GM19467 (cell line): ENCODE results near the gene ABHD16B.
"Not testable (repeated sequence)": the region's sequence is repeated elsewhere in the genome, so short reads cannot be mapped to it uniquely, and the experiment has no call there.

Experiments used
- ATAC-seq: cut with Tn5 transposase; IDR thresholded peaks from one replicate; pipeline ENCODE4 v1.9.1; 2021; ENCODE audit warnings: mild to moderate bottlenecking, moderate library complexity; ENCODE audit not compliant: unreplicated experiment

The ABHD16B gene

DNA sequence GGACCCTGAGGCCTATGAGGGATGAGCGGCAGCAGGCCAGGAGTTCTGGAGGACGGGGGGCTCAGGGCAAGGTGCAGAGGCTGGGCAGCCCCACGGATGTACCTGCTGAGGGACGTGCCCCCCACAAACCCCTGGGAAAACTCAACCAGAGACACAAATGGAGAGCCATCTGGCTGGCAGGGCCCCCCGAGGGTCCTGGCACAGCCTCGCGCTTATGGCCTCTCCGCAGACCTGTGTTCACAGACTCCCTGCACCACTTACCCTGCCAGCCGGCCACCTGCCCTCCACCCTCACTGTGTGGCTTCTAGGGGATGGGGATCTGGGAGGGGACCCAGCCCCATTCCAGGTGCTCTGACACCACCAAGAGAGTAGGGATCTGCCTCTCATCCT is 26.8 kb upstream of the ABHD16B start:
- no peak for ATAC-seq

DNA sequence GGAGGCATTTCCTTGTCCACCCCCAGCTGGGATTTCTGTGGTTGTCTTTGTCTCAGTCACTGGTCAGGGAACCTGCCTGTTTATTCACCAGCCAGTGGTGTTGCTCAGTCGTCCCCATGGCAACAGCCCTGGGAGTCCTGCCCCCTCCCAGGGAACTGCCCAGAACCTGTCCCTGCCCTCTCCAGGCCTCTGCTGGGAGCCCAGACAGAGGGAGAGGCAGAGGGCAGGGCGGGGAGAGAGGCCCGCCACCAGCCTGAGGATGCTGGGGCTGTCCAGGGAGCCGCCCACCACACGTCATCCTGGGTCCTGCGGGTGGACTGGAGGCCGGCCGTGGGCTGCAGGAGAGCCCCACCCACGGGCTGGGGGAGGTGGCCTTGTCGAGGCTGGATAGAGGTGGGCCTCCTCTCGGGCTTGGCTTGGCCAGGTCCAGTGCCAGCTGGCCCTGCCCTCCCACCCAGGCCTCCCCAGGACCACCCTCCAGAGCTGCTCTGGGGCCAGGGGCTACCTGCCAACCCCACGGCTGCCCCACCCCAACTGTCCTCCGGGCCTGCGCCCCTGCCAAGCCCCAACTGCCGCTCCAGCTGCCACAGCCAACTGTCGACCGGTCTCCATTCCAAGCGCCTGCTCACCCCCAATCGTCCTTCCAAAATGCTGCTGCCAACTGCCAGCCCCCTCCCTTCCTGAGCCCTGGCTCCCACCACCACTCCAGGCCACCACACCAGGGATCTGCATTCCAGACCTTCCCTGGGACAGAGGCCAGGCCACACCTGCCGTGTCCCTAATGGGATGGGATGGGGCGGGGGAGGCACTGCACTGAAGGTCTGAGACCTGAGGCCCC is 26.1 kb upstream of the ABHD16B start:
- no peak for ATAC-seq

DNA sequence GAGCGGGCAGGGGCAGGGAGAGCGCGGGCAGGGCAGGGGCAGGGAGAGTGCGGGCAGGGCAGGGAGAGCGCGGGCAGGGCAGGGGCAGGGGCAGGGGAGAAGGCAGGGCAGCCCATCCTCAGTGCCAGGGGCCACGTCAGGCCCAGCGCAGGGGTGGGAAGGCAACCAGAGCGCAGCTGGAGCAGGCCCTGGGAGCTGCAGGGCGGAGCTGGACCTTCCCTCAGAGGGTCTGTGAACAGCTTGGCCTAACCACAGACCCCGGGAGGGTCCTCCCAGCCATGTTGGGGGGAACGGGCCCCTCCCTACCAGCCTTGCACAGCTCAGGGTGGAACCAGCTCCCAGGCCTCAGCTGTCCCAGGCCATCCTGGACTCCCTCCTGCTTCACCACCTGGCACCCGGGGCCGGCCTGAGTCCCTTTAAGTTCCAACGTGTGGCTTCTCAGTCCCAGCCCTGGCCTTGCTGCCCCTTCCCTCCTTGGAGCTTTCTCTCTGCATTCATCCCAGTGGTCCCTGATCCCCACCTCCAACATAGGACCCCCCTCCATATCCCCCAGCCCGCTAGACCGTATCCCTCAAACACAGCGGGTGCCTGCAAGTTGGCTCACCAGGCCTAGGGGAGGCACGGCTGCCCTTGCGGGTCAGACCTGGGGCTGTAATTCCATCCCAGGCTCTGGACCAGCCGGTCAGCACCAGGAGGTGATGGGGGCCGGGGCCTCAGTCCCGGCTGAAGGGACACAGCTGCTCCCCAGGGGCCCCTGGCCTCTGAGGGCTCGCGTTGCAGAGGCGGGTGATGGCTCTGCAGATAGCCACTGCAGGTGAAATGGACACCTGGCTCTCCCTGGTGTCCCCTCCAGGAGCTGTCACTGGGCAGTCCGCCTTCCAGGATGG is 24.6 kb upstream of the ABHD16B start:
- no peak for ATAC-seq

DNA sequence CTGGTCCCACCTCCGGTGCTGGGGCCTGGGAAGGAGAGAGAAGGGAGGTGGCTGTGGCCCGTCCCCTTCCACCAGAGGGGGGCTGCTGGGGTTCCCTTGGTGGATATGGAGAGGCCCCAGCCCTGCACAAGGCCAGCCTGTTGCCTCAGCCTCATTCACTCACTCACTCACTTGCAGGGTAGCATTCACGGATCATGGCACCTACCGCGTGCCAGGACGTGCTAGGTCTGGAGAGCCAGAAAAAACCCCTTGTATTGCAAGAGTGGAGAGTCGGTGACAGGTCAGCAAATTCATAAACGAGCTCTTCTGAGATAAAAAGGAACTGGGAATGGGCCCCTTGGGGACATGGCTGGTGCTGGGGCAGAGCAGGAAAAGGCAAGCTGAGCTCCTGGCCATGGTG is 23.8 kb upstream of the ABHD16B start:
- ATAC-seq = no peak

DNA sequence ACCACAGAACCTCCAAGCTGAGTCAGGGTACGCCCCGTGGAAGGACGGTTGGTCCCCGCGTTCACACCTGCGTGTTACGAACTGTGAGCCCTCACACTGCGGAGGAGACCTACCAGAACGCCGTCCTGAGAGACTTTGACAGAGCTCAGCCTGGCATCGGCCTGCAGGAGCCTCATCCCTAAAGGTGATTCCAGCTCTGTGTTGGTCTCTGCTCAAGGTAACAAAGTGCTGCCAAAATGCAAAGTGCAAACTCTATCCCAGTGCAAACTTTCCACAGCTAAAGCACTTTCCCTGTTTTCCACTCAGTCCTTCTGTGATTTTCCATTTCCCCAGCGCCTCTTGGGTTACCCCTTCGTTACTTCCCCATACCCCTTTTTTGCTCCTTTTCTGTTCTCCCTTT is 21.7 kb upstream of the ABHD16B start:
- no peak for ATAC-seq

DNA sequence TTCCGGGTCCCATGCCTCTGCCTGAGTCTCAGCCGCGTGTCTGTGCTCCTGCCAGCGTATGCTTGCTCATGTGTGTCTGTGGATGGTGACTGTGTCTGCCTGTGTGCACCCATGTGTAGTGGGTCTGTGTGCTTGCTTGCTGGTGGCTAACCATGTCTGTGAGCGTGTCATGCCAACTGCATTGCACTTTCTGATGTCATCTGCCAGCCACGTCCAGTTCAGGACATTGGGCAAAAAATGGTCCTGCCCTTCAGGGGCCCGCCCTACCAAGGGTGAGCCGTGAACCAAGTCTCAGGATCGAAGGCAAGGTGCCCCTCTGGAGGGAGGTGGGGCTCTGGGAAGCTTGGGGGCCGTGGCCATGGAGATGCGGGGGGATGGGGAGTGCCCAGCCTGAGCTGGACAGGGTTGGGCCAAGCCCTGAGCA is 20.9 kb upstream of the ABHD16B start:
- no peak for ATAC-seq

DNA sequence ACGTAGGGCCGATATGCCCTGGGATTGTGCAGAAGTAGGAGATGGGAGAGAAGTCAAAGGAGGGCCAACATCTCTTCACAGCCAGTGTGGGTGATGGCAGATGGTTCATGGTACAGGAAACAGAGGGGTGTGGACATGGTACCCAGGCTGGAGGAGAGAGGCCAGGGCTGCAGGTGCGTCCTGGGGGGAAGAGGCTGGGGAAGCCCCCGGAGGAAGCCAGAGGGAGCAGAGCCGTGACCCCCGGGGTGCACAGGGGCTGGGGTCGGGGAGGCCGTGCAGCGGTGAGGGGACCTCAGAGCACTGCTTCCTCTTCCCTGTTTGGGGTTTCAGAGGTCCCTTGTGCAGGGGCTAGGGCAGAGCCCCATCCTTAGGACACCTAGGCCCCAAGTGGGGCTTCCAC is 19.0 kb upstream of the ABHD16B start:
- ATAC-seq = no peak

DNA sequence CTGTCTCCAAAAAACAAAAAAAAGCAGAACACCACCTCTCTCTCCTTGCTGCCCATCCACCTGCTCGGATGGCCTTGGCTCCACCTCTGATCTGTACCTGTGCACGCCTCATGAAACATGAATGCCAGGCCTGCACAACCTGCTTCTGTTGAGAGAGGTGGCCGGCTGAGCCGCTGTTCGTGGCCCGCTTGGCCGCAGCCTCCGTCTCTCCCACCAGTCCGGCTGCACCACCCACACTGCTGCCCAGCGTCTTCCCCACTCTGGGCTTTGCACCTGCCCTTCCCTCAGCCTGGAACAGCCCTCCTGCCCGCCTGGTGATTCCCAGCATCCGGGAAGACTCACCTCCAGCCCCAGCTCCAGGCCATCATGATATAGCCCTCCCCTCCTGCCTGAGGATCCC is 18.1 kb upstream of the ABHD16B start:
- no peak for ATAC-seq

DNA sequence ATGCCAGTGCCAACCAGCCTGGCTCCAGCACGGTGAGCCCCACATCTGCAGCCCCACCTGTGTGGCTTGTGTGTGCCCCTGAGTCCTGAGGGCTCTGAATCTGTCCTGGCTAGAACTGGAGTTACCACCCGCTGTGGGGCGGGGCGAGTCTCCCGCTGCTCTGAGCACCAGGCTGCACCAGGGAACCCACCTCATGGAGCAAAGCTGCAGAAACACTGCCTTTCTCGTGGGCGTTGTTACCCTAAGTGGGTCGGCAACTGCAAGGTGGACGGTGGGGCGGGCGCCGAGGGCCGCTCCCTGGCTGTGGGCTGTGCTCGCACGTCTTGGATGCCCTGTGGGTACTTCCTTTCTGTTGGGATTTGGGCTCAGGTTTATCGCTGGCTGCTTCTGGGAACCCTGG is 17.5 kb upstream of the ABHD16B start:
- ATAC-seq = no peak

DNA sequence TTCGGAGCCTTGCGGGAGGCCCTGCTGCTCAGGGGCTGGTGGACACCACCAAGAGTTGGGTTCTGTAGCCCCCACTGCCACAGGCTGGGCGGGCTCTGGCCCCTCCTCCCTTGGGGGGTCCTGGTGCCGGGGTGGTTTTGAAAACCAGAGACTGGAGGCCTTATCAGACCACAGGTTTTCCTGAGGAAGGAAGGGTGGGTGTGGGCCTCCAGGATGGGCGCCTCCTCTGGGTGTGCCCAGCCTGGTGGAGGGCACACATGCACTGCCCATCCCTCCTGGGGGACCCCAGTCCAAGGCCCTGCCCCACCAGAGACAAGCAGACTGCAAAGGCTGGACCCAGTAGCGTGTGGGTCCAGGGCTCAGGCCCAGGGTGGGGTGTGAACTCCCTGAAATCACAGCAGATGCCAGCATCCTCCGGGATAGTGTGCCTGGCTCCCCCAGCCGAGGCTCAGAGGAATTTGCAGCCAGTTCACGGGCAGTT is 16.7 kb upstream of the ABHD16B start:
- no peak for ATAC-seq

DNA sequence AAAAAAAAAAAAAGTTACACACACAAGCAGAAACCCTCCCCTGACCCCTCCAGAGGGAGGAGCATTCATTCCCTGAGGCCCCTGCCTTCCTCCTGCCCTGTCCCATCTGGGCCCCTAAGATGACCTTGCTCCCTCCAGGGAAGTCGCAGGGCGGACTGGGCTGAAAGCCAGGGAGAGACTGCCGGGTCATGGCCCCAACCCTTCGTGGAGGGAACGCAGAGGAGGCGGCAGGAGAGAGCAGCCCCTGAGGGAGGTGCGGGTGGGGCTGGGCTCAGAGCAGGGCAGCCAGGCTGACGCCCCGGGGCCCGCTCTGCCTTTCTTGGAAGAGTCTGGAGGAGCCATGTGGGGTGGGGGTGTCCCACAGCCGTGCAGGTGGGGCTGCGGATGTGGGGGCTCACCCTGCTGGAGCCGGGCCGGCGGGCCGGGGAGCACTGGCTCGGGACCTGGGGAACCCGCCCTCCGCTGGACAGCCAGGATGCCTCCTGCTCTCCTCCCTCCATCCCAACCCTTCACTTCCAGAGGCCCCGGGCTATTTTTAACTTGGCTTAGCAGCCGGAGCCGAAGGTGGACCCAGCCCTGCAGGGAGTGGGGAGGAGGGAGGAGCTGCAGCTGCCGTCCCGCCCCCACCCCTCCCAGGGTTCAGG is 15.0 kb upstream of the ABHD16B start:
- ATAC-seq = no peak

DNA sequence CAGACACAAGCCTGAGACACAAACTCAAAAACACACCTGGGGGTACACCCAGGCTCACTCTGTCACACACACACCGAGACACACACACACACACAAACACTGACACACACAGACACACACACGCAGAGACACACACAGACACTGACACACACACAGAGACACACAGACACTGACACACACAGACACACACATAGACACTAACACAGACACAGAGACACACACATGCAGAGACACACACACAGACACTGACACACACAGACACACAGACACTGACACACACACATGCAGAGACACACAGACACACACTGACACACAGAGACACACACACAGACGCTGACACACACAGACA is 14.4 kb upstream of the ABHD16B start:
- no peak for ATAC-seq

DNA sequence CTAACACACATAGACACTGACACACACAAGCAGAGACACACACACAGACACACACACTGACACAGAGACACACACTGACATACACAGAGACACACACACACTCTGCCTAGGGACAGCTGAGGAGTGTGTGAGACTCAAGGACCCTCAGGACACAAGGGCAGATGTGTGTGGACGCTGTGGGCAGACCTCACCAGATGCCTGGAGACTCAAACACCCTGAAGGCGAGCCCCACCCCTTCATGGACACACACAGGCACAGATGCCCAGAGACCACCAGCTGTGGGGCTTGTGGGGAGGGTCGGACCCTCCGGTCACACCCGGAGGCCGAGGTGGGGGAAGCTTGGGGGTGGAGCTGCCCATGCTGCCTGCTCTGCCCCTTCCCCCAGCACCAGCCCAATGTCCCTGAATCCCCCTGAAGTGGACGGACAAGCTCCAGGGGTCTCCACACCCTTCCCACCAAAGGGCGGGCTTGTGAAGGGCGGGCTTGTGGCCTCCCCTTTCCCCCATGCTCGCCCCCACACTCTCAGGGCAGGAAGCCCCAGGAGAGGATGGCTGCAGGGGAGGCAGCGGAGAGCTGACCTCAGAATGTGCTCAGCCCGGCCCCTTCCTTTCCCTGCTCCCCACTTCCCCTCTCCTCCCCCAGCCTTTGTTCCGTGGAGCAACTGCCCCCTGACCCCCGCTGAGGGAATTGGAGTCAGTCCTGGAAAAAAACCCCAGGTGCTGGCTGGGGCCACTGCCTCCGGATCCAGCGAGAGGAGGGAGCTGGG is 13.9 kb upstream of the ABHD16B start:
- no peak for ATAC-seq

DNA sequence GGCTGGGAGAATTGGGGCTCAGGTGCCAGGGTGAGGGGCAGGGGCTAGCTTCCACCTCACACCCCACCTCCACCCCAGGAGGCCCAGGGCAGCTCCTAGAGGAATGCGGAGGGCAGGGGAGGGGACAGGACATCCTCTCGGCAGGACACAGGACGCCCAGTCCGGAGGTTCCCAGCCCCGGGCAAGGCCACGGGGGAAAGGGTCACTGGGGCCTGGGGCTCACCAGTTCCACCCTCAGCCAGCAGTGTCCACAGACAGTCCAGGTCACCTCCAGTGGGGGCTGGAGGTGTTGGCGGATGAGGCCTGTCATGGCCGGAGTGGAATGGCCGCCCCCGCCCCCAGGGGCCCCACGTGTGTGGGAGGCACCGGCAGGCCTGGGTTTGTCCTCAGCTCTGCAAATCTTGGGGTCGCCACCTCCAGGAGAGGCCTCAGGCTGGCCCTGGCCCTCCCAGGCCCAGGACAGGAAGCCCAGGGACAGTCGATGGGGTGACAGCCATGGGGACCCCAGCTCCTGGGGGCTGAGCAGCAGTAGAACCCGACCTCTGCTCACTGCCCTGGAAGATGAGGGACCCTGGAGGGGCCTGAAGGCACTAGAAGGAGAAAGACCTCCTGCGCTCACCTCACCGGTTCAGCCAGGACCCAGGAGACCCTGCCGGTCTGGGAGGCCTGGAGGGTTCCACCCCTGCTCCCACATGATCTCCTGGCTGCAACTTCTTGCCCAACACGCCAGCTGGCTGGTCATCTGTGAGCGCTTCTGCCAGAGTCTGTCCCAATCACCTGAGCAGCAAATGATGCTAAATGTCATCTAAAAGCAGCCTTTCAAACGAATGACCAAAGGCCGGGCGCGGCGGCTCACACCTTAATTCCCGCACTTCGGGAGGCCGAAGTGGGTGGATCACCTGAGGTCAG is 13.0 kb upstream of the ABHD16B start:
- ATAC-seq = no peak

DNA sequence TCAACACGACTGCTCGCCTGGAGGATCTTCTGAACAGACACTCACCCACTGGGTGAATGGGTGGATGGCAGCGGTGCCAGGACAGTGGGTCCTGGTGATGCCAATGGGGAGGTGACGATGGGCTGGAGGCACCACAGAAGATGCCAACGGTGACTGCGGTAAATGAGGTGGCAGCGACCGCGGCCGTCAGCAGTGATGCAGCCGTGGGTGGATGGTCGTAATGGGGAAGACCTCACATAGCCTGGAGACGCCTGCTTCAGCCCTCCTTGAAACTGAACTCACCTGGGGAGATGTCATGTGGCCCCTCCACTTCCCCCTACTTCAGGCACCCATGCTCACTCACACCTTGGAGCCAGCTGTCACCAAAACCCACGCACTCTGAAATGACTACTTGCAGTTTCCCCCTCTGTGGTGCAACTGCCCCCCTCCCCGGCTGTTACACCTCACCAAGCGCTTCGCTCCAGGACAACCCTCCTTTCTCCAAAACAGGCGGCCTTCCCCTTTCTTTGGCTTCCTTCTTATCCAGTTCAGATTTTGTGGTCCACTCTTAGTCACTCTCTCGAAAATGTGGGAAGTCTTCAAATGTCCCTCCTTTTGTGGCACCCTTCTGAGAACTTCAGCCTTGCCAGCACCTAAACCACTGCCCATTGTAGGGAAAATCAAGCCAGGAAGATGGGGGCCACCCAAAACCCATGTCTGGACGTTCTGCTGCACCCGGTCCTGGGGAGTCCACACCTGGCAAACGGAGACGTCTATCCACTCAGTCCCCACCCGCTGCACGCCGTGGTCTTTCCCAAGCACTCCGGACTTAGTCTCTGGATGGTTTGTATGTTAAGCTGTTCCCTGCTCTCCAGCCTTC is 10.4 kb upstream of the ABHD16B start:
- ATAC-seq = no peak

DNA sequence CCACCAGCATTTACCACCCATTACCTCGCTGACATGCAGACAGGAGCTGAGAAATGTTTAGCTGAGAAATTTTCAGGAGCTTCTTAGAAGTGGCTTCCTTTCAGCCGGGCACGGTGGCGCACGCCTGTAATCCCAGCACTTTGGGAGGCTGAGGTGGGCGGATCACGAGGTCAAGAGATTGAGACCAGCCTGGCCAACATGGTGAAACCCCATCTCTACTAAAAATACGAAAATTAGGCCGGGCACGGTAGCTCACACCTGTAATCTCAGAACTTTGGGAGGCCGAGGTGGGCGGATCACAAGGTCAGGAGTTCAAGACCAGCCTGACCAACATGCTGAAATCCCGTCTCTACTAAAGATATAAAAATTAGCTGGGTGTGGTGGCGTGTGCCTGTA is 9.8 kb upstream of the ABHD16B start:
- not testable (repeated sequence) for ATAC-seq

DNA sequence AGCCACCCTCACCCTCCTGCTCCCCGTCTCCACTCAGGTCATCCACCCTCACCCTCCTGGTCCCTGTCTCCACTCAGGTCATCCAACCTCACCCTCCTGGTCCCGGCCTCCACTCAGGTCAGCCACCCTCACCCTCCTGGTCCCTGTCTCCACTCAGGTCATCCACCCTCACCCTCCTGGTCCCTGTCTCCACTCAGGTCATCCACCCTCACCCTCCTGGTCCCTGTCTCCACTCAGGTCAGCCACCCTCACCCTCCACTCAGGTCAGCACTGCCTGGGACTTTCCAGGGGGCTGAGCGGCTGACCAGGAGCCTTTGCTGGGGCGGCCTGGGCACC is 7.6 kb upstream of the ABHD16B start:
- ATAC-seq = not testable (repeated sequence)

DNA sequence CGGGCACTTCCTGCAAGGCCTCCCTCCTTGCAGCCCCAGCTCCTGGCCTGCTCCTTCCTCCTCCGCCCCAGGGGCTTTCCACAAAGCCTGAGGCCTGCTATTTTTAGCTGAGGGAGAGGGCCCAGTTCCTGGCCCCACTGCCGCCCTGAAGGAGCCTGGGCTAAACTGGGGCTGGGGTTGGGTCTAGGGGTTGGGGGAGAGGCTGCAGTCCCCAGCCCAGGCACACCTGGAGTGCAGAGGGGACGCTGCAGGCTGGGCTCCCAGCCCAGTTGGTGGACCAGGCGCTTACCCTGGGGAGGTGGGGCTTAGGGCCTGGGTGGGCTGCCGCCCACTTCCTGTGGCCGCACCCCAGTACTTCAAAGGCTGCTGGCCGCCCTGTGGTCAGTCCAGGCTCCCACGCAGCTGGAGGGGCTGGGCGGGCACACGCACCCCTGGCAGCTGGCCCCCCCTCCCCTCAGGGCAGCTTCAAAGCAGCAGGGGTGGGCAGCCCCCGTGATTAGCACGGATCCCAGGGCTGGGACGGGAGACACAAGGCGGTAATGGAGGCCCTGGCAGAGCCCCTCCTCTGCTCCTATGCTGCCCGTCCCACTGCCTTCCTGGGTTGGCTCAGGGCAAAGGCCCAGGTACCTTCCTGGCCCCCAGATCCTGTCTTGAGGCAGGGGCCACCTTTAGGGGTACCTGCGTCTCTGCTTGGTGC is 7.1 kb upstream of the ABHD16B start:
- ATAC-seq = no peak
